ENCODE results near the gene PPP1CA.

PPP1CA gene

DNA sequence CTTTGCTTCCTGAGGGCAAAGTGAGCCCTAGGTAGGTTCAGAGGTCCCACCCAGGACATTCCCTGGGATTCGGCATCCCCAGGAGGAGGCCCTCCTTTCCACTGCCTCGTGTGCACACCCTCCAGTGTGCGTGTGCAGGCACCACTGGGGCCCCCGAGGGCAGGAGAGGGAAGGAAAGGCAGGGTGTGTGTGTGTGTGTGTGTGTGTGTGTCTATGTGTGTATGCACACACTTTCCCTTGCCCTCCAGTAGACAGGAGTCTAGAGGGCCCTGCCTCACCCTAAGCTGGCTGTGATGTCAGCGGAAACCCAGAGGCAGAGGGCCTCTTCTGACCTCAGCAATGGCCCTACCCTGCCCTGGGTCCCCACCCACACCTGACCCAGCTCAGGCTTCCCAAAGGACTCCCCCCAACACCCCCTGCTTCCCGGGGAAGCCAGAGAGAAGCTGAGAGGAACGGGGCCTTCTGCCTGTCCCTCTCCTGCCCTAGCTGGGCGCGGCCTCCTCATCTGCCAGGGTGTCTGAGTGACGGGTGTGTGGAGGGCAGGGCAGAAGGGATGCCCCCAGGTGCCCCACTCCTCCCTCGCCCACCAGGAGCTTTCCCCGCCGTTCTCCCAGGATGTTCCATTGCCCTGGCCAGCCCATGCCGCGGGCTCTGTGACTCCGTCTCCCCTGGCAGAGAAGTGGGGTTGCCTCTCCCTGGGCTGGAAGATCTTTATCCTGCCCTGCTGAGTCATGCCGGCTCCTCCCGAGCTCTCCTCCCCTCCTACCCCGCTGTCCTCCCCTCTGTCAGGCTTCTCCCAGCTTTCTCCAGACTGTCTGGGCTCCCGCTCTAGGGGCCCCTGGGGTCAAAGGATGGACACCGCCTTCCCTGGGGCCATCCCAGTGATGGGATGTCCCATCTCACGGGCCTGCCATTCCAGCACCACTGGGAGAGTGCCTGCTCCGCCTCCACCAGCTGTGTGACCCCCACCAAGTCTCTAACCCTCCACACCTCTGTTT lies 22.3 kb downstream of the PPP1CA start:
- DNase-seq: no peak

DNA sequence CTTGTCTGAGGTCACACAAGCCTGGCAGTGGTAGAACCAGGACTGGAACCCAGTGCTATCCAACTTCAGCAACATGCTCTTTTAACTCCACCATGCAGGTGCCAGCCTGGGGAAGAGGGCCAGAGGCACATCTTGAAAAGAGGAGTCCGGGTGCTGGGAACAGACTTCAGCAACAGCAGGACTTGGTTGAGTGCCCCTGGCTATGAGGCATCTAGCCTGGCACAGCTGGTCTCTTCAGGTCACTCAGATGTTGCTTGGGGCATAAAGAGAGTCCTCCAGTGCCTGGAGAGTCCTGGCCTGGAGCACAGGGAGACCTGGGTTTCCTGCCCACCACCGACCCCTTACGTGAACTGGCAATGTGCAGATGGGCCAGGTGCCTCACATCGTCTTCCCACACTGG lies 23.1 kb downstream of the PPP1CA start:
- DNase-seq: no peak

DNA sequence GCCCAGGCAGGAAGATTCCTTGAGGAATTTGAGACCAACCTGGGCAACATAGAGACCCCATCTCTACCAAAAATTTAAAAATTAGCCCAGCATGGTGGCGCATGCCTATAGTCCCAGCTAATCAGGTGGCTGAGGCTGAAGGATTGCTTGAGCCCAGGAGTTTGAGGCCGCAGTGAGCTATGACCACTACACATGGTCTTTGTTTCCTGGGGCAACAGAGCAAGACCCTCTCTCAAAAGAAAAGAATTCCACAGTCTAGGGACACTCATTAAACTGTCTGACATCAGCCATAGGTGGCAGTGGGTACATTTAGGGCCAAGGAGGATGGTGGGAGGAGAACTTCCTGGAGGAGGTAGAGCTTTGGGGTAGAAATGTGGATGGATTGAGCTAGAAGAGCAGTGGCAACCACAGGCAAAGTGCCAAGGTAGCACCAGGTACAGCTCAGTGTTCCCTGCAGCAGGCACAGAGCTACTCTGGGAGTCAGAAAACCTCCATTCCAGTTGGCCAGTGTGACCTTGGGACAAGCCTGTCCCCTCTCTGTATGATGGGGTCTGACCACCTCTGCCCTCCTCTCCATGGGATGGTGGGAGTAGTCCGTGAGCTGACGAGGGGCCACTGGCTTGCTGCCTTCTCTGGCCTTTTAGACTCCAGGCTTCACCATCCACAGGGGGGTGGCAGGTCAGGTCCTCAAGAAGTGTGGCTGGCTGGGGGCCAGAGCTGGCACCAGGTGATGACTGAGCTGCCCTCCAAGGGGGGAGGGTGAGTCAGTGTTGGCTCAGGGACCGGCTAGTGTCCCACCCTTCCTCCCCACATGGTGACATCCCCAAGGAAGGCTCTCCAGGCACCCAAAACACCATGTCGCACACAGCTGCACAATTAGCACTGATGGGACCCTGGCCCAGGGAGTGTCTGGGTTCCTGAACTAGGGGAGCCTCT lies 24.5 kb downstream of the PPP1CA start:
- no peak for DNase-seq

DNA sequence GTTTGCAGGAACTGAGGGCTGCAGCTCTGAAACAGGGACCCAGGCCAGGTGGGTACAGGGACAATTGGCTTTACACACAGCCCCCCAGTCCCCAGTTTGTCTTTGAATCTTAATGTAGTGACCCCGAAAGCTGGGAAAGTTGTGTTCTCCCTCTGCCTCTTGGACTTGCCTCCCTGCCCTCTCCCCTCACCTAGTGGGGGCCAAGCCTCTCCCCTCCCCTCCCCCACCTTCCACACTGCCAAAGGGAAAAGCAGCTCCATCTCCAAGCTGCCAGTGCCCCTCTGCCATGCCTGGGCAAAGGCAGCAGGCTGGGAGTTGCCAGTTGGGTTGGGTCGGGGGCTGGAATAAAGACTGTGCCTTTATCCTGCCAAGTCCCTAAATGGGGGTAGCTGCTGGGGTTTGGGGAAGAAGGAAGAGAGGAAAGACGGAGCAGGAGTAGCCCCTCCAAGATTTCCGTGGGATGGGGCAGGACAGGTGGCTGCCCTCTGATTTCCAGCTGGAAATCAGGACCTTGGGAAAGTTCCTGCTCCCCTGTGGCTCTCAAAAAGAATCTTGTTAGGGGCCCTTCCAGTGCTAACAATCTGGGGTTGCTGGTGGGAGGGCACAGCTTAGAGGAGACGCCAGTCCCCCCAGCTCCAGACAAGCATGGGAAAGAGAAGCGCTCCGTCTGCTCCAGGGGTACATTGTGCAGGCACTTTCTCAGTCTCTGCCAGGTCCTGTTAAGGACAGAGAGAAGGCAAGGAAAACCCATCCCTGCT lies 25.4 kb downstream of the PPP1CA start:
- no peak for DNase-seq

DNA sequence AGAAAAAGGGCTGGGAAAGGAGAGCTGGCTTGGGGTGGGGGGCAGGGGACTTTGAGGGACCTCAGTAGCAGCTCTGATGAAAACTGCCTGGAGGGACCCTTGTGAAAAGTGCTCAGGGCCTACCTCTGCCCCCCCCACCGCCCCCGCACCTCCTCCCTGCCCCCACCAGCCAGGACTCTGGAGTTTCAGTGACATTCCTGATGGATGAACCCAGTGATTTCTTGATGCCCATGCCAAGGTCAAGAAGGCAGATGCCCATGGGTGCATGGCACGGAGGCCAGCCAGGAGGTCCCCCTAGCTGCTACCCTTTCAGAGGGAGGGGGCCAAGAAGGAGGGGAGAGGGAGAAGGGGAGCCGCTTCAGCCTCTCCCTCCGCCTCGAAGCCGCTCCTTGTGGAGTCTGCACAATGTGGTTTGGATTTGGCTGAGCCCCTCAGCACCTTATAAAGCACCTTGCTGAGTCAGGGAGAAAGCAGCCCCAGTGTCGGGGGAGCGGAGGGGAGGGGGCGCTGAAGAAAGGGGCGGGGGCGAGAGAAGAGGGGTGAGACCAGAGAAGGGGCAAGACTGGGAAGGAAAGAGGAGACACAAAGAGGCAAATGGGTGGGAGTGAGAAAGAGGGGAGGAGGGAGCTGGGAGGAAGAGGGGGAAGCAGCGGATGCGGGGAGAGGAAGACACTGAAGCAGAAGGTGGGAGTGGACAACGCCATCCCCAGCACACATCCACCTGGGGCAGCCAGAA lies 26.2 kb downstream of the PPP1CA start:
- DNase-seq: no peak

DNA sequence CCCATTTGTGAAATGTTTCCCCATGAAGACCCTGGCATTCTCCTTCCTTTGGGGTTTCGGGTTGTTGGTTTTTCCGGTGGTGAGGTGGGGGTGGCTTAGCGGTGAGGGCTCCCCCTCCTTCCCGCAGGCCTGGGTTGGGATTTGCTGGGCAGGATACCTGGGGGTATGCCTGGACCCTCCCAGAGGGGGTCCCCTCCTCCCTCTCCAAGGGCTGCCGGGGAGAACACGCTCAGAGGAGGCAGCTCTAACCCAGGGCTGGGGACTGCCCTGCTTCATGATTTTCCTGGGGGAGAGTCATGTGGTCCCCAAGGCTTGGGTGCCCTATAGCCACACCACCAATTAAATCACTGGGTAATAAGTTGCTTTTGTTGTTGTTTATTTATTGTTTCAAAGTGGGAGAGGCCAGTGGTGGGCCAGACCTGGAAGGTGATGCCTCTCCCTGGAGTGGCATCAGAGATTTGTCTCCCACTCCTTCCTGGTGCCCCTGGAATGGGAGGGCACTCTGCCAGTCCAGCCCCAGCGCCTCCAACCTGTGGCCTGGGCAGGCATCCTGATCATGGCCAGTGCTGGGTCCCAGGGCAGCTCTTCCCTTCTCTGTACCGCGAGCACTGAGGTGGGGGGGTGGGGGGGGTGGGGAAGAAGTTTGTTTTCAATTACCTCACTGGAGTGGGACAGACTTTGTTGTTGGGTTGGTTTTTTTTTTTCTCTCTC lies 26.9 kb downstream of the PPP1CA start:
- DNase-seq: no peak

DNA sequence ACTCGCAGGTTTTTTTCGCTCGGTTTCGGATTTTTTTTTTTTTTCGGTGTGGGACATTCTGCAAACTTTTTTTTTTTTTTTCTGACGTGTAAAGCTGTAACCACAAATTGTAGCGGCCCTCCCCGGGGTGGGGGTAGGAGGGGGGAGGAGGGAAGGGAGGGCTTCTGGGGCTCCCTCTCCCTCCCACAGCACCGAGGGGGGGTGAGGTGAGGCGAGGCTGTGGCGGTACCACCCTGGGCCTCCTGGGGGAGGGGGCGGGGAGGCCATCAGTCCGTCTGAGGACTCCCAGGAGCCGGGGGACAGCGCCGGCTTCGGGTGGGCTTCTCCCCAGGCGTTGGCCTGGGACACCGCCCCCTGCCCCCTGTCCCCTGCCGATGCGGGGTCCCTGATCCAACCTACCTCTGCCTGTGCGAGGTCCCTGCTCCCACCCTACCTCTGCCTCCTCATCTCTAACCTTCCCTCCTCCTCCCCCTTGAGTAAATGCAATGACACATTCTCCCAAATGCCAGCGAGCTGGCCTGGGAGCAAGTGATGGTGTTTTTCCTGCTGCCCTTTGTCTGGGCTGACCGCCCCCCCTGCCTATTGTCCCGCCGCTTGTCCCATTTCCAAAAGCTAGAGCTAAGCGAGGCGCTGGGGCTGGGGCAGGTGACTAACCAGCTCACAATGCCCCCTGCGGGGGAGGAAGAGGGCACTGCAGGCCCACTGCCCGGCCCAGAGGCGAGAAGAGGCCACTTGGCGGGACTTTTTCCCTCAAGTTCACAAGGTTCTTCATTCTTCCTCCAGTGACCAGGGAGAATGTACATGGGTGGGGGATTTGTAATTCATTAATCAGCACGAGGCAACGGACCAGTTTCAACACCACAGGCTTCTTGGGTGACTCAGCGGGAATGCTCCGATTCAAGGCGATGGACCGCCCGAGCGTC lies 27.7 kb downstream of the PPP1CA start:
- peak; percentile 90 to 91 for DNase-seq

DNA sequence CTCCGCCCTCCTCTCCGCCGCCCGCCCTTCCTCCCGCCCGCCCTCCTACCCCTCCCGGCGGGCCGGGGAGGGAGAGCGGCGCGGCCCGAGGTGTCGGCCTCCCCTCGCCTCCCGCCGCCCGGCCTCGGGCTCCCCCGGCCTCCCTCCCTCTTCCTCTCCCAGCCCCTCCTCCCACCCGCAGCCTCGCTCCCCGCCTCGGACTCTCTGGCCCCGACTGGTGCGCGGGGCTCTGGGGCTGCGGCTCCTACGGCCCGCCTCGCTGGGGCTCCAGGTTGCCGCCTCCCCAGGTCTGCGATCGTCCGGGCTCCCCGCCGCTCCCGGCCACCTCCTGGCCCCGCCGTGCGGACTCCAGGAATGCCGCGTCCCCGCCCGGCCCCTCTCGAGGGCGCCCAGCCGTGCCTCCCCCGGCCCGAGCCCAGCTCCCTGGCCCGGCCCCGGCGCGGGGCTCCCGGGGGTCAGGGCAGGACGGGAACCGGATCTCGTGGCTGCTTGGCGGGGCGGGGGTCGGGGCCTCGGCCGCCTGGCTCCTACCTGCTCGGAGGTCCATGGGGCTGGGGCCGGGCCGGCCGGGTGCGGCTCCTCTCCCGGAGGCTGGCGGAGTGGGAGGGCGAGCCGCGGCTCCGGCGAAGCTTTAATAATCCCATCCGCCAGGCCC lies 28.5 kb downstream of the PPP1CA start, which contains the start of gene CLCF1:
CLCF1 (minus strand) TSS at position 606 of the 655 bp plus-strand sequence; CDS start at position 547, 59 bp downstream.
- DNase-seq: peak; percentile 43 to 56

DNA sequence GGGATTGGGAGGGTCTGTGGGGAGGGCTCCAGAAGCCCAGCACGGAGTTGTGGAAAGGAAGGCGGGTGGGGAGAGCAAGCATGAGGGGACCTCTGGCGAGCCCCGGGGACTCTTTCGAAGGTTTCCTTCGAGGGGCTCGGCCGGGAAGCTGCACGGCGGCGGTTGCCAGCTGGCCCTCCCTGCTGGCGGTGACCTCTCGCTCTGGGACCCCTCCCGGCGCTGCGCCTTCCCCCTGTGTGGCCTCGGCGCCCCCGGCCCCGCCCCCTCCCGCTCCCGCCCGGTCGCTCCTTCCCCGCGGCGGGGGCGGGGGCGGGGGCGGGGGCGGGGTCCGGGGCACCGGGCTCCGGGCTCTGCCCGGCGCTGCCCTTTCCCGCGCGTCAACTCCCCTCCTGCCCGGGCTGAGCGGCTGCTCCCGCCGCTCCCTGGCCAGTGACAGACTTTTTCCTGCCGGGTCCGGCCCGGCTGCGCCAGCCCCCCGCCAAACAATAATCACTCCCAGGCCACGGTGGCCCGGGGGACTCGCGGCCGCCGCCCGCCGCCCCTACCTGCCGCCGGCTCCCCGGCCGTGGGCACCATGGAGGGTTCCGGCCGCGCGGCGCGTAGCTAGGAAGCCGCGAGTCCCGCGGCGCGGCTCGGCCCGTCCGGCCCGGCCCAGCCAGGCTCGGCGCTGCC lies 29.2 kb downstream of the PPP1CA start:
- peak in 1 of 2 donors; percentile 32 for DNase-seq

DNA sequence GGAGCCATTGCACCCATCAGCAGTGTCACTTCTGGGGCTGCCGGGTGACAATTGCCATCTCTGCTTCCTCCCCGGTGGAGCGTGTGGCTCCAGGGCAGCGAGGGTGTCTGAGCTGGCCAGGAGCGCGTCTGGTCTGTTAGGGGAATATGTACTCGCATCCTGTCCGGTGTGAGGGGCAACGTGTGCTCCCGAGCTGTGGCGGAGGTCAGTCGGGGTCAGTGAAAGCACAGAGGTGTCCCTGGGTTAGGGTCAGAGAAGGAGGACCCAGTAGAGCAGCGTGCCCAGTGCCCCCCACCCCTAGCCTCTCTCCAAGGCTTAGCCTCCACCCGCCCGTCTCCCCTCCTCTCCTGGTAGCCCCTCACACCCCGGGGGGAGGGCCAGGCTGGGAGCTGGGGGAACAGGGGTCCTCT lies 29.7 kb downstream of the PPP1CA start:
- no peak for DNase-seq

DNA sequence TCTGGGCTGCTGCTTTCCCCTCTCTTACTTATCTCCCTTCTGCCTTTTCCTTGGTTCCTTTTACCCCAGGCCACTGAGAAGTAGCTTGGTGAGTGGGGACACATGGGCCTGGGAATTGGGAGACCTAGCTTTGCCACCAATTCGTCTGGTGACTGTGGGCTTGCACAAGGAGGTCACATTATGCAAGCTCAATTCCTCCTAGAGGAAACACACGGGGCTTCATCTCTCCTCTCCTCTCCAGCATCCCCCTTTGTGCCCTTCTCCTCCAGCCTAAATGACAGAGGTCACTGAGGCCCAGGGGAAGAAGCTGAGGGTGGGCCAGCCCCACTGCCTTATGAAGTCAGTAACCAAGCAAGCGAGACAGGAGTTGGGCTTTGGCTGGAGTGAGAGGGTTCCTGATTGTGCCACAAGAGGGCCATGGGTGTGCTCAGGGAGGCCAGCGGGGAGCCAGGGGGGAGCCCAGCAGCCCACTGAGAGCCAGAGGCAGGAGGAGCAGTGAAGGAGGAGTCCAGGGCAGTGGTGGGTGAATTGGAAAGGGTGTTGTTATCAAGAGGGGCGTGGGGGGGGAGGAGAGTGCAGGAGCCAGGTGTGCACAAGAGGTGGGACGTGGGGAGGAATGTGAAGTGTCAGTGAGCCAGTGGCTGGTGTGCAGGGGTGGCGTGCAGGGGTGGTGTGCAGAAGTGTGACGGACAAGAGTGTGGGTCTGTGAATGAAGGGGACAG lies 30.3 kb downstream of the PPP1CA start:
- DNase-seq: peak; percentile 29 to 52

DNA sequence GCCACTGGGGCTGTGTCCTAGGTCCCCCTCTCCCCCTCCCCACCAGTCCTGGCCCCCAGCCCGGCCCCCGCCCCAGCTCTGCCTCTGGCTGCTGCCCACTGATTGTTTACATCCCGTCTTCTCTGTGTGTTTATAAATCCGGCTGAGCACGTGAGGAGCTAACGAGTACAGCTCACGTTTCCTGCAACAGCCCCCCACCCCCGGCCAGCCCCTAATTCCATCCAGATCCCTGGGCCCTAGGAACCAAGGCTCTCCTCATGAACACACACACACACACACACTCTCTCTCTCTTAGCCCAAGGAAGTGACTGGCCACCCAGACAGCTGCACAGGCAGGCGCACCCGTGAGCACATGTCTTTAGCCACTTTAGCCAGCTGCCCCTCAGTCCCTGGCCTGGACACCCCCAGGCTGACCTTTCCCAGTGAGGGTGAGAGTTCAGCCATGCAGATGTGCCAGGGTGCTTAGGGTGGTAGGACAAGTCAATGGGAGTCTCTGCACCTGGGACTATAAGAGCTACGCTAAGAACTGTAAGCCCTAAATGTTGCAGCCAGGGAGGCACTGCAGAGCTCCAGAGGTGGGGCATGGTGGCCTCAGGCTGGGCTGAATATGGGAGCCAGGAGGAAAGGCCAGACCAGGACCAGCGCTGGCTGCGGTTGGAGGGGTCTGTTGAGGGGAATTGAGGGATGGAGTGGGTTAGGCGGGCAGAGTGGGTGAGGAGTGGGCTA lies 31.1 kb downstream of the PPP1CA start:
- no peak for DNase-seq

DNA sequence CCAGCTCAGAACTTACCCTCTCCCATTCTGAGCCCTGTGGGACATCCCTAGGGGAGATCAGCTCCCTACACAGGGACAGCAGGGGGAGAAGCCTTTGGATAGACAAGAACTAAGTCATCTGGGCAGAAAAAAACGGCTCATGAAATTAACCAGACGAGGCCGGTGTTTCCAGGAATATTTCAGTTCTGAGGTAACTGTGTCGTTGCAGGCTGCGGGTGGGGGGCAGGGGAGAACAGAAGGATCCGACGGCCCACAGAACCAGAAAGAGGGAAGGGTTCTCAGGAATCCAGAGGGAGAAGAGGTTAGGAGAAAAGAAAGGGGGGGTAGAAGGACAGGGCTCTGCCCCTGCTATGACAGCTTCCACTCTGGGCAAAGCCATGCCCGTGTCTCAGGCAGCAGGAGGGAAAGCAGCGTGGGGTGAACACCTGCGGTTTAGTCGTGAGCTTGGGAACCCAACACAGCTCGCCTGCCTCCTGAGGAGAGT lies 31.8 kb downstream of the PPP1CA start:
- DNase-seq: no peak

DNA sequence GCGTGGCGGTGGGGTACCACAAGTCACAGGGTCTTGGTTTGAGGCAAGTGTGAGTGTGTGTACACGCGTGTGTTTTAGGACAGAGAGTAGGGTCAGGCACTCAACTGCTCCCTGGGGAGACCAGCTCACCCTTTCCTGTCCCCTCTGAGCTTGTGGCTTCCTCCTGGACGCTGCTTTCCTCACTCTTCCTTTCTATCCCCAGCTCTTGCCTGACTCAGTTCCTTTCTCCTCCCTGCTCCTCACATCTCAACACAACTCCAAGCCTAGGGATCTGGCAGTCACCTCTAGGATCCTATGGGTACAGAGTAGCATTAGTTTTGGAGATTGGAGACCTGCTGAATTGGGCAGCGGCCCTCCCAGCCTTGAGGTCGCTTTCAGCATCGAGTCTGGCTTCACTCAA lies 32.4 kb downstream of the PPP1CA start:
- no peak for DNase-seq

DNA sequence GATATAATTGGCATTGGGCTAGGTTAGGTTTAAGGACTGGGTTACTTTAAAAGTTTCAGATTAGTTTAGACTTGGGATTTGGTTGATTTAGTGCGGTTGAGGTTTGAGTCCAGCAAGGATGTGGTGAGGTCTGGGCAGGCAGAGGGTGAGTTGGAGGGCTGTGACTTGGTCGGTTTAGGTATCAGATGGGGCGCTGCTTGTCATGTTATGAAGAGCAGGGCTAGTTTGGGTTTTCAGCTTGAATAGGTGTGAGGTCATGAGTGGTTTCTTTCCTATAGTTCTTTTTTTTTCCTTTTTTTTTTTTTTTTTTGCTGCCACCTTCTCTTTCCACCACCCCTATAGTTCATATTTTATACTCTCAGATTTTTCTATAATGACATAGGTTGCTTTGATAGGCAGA lies 33.0 kb downstream of the PPP1CA start:
- DNase-seq: peak in 1 of 2 donors; percentile 45

DNA sequence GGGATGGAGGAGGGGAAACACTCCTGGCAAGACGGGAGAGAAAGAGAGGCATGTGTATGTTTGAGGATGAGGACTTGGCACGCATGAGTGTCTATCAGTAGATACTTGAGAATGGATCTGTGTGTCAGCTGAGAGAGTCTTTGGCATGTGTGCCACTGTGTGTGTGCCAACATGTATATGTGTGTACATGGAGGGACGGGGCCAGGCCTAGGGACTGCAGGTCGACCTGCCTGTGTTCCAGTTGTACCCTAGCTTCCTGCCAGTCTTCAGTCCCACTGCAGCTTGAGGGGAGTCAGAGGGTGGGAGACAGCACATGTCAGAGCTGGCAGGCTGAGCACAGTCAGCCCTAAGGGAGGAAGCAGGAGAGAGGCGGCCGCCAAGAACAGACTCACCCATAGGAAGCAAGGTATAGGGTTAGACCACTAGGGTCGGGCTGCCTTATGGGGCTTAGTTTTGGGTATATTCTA lies 33.9 kb downstream of the PPP1CA start:
- no peak for DNase-seq

Measured in CD4-positive, alpha-beta T cell treated with Interferon alpha-2 for 1 hour (primary cell).